Neuronal stem cell (in vitro differentiated cells): ENCODE measurements around the gene PLA2G4E.

Experiments
- DNase-seq: peaks from one replicate; pipeline ENCODE4 v3.0.0-alpha.2; 2013; ENCODE audit warnings: low spot score
- H2AFZ ChIP-seq: one replicate; pipeline ENCODE4 v1.6.1; 2013; ENCODE audit warnings: mild to moderate bottlenecking, low read length, inconsistent platforms
- H2AK5ac ChIP-seq: 2 replicates; pipeline ENCODE4 v1.6.1; 2013; ENCODE audit warnings: low read depth, mild to moderate bottlenecking, inconsistent platforms, low read length, moderate library complexity, mixed read lengths
- H2BK120ac ChIP-seq: 2 replicates; pipeline ENCODE4 v1.6.1; 2013; ENCODE audit warnings: low read depth, mild to moderate bottlenecking, inconsistent platforms, low read length, moderate library complexity, mixed read lengths
- H2BK12ac ChIP-seq: one replicate; pipeline ENCODE4 v1.6.1; 2013; ENCODE audit warnings: low read length, inconsistent platforms
- H2BK15ac ChIP-seq: 2 replicates; pipeline ENCODE4 v1.6.1; 2013; ENCODE audit warnings: mild to moderate bottlenecking, low read length, inconsistent platforms, mixed read lengths
- H2BK5ac ChIP-seq: one replicate; pipeline ENCODE4 v1.6.1; 2013; ENCODE audit warnings: inconsistent platforms, mild to moderate bottlenecking, low read length, moderate library complexity
- H3K14ac ChIP-seq: one replicate; pipeline ENCODE4 v1.6.1; 2013; ENCODE audit warnings: low read length, inconsistent platforms
- H3K18ac ChIP-seq: 2 replicates; pipeline ENCODE4 v1.6.1; 2013; ENCODE audit warnings: low read length, inconsistent platforms
- H3K23ac ChIP-seq: 2 replicates; pipeline ENCODE4 v1.6.1; 2013; ENCODE audit warnings: low read depth, mild to moderate bottlenecking, mixed read lengths, low read length, inconsistent platforms; ENCODE audit not compliant: poor library complexity
- H3K27ac ChIP-seq: replicated peaks from 3 replicates; pipeline ENCODE4 v1.5.1; 2013; ENCODE audit warnings: low read length, inconsistent platforms
- H3K27me3 ChIP-seq, 3 experiments: 2 replicates each; pipeline ENCODE4 v1.6.1; 2013; ENCODE audit warnings: low read length in 3 of 3, mild to moderate bottlenecking in 2 of 3, inconsistent platforms in 1 of 3, low read depth in 1 of 3, mixed read lengths in 1 of 3, moderate library complexity in 1 of 3; ENCODE audit not compliant: control insufficient read depth in 3 of 3, insufficient read depth in 3 of 3
- H3K36me3 ChIP-seq, 2 donors: replicated peaks in 1 of 2; 2 replicates each; pipeline ENCODE4 v1.6.1; 2013; ENCODE audit warnings: low read length in 2 of 2; ENCODE audit not compliant: control insufficient read depth in 2 of 2, insufficient read depth in 2 of 2
- H3K4ac ChIP-seq: 2 replicates; pipeline ENCODE4 v1.6.1; 2013; ENCODE audit warnings: inconsistent platforms, mild to moderate bottlenecking, low read length, moderate library complexity
- H3K4me1 ChIP-seq, 2 donors: 1 replicate in 1 of 2; 2 replicates in 1 of 2; pipeline ENCODE4 v1.6.1; 2013; ENCODE audit warnings: low read length in 2 of 2, low read depth in 1 of 2; ENCODE audit not compliant: control insufficient read depth in 2 of 2, insufficient read depth in 1 of 2
- H3K4me2 ChIP-seq: one replicate; pipeline ENCODE4 v1.6.1; 2013; ENCODE audit warnings: mild to moderate bottlenecking, low read length, inconsistent platforms; ENCODE audit not compliant: insufficient read depth, poor library complexity, severe bottlenecking
- H3K4me3 ChIP-seq, 2 donors: 2 replicates each; pipeline ENCODE4 v1.5.1; 2013; ENCODE audit warnings: low read length in 2 of 2, mild to moderate bottlenecking in 2 of 2, inconsistent platforms in 1 of 2, moderate library complexity in 1 of 2
- H3K79me1 ChIP-seq: one replicate; pipeline ENCODE4 v1.6.1; 2013; ENCODE audit warnings: low read depth, mild to moderate bottlenecking, inconsistent platforms, low read length, moderate library complexity
- H3K9ac ChIP-seq: one replicate; pipeline ENCODE4 v1.6.1; 2013; ENCODE audit warnings: mild to moderate bottlenecking, low read depth, low read length, inconsistent platforms; ENCODE audit not compliant: poor library complexity
- H3K9me3 ChIP-seq, 2 donors: replicated peaks in 1 of 2; 2 replicates each; pipeline versions ENCODE3 to v1.6.1; 2013; ENCODE audit warnings: low read length in 2 of 2, mild to moderate bottlenecking in 2 of 2, inconsistent platforms in 1 of 2, low read depth in 1 of 2, mixed read lengths in 1 of 2, moderate library complexity in 1 of 2; ENCODE audit not compliant: control insufficient read depth in 2 of 2, insufficient read depth in 1 of 2
- H4K8ac ChIP-seq: one replicate; pipeline ENCODE4 v1.6.1; 2013; ENCODE audit warnings: low read depth, mild to moderate bottlenecking, inconsistent platforms, low read length, moderate library complexity
- H4K91ac ChIP-seq: one replicate; pipeline ENCODE4 v1.6.1; 2013; ENCODE audit warnings: low read length, low read depth, mild to moderate bottlenecking, inconsistent platforms; ENCODE audit not compliant: poor library complexity
- WGBS, 2 donors: extraction: QIAGEN DNeasy Blood & Tissue Kit; methylation state at CpG; one replicate each; pipeline ENCODE4 v1.1.7; 2013; ENCODE audit warnings: missing lambda C conversion rate in 2 of 2, mixed read lengths in 1 of 2; ENCODE audit not compliant: insufficient read length in 2 of 2, insufficient replicate concordance in 1 of 2; ENCODE audit errors: extremely low coverage in 2 of 2; 5-methylcytosine and 5-hydroxymethylcytosine counted together

PLA2G4E gene

GRCh38 chr15:42002333-42002732, 18.5 kb downstream of the PLA2G4E start:
- H3K4me1 ChIP-seq, result peaks cover 0 to 6% of the 10 kb centered on the region in 2 donors
- no peak overlapping the region for H3K23ac ChIP-seq
- no CpG with 5 or more reads among the region's 6 CpGs for WGBS, 2 donors
- no peak overlapping the region for H2BK5ac ChIP-seq
- no peaks in the 10 kb centered on the region for H3K36me3 ChIP-seq
- H3K27me3 ChIP-seq, result peaks cover 0 to 23% (median 0%) of the 10 kb centered on the region in 3 experiments
- no peak overlapping the region for H2AK5ac ChIP-seq
- no peak overlapping the region for H2BK12ac ChIP-seq
- no peaks in the 10 kb centered on the region for H3K9me3 ChIP-seq
- no peak for DNase-seq
- no peak overlapping the region for H4K91ac ChIP-seq
- no peak overlapping the region for H2BK15ac ChIP-seq
- no peak overlapping the region for H2AFZ ChIP-seq
- no peak overlapping the region for H4K8ac ChIP-seq
- H3K4me2 ChIP-seq, result no peak overlapping the region
- H2BK120ac ChIP-seq, result no peak overlapping the region
- H3K27ac ChIP-seq, result no peak overlapping the region
- H3K14ac ChIP-seq, result no peak overlapping the region
- H3K4me3 ChIP-seq, result peak overlapping the region in 1 of 2 donors; percentile 20
- no peak overlapping the region for H3K18ac ChIP-seq
- no peak overlapping the region for H3K9ac ChIP-seq
- H3K4ac ChIP-seq, result no peak overlapping the region
- peaks cover 1% of the 10 kb centered on the region for H3K79me1 ChIP-seq

DNA sequence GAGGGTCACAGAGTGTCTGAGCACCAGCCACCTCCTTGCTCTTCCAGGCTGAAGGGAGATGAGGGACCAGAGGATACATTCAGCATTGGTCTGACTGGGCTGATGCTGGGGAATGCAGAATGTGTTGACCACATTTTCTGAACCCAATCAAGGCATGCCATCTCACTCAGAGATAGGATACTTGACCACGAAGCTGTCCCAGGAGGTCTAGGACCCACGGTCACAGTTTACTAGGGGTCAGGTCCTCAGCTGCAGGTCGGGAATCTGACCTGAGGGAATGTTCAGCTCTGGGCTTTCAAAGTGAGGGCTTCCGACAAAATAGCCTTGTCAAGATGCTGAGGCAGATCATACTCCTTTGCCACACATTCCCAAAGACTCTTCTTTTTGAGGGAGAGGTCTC, 19.6 kb downstream of the PLA2G4E start:
- Histone ChIP-seq H3K27me3 (peaks cover 0 to 23% (median 0%) of the 10 kb centered on the region in 3 experiments), H3K4me3 (no peak overlapping the region), H3K4me1 (peaks cover 0 to 5% of the 10 kb centered on the region in 2 donors)

GRCh38 chr15:41999290-42000285, 21.3 kb downstream of the PLA2G4E start:
- Histone ChIP-seq H3K4me2 (no peak overlapping the region), H3K27ac (no peak overlapping the region), H3K23ac (no peak overlapping the region), H3K27me3 (peaks cover 0 to 29% (median 0%) of the 10 kb centered on the region in 3 experiments), H3K4me3 (no peak overlapping the region), H2BK120ac (no peak overlapping the region), H3K14ac (no peak overlapping the region), H4K91ac (no peak overlapping the region), H2BK5ac (no peak overlapping the region), H4K8ac (no peak overlapping the region), H2AK5ac (no peak overlapping the region), H3K9me3 (no peaks in the 10 kb centered on the region), H3K18ac (no peak overlapping the region), H3K4ac (no peak overlapping the region), H3K9ac (no peak overlapping the region), H3K36me3 (no peaks in the 10 kb centered on the region), H2AFZ (no peak overlapping the region), H3K4me1 (no peaks in the 10 kb centered on the region), H3K79me1 (no peaks in the 10 kb centered on the region), H2BK15ac (no peak overlapping the region), H2BK12ac (no peak overlapping the region)
- no CpG with 5 or more reads among the region's 15 CpGs for WGBS, 2 donors
- DNase-seq, result no peak

More for the DNA sequence above, 19.6 kb downstream of the PLA2G4E start:
- Histone ChIP-seq H3K14ac (no peak overlapping the region), H3K27ac (no peak overlapping the region), H4K8ac (no peak overlapping the region), H2BK12ac (peak overlapping the region; percentile 14), H2AK5ac (no peak overlapping the region), H3K36me3 (no peaks in the 10 kb centered on the region), H2AFZ (no peak overlapping the region), H3K23ac (no peak overlapping the region), H3K9ac (no peak overlapping the region), H3K9me3 (no peaks in the 10 kb centered on the region), H2BK120ac (no peak overlapping the region), H3K79me1 (peaks cover 1% of the 10 kb centered on the region), H3K4ac (no peak overlapping the region), H3K18ac (peak overlapping the region; percentile 3), H3K4me2 (no peak overlapping the region), H2BK15ac (no peak overlapping the region), H4K91ac (no peak overlapping the region), H2BK5ac (no peak overlapping the region)
- DNase-seq, result no peak
- WGBS, 2 donors, result no CpG with 5 or more reads among the region's 4 CpGs

DNA sequence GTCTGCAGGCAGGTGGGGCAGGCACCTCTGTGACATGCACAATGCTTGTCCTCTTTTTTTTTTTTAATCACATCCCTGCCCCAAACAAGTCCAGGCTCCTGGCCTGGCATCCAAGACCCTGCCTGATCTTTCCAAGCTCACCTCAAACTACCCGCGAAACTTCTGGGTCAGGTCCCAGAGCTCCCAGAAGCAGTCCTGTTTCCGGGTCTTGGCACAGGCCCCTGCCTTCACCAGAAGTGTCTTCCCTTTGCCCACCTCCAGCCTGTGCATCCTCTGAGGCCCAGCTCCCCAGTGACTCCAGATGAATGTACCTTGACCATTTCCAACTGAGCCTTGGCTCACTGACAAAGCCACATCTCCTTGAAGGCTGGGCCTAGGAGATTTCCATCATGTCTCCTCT, 23.0 kb downstream of the PLA2G4E start:
- Histone ChIP-seq H2BK120ac (no peak overlapping the region), H4K8ac (no peak overlapping the region), H2AK5ac (no peak overlapping the region), H3K4me1 (no peaks in the 10 kb centered on the region), H3K14ac (no peak overlapping the region), H3K27me3 (peaks cover 0 to 27% (median 0%) of the 10 kb centered on the region in 3 experiments), H3K79me1 (no peaks in the 10 kb centered on the region), H2BK5ac (no peak overlapping the region), H2BK15ac (no peak overlapping the region), H3K9ac (no peak overlapping the region), H3K9me3 (no peaks in the 10 kb centered on the region), H3K4me3 (no peak overlapping the region), H3K18ac (no peak overlapping the region), H4K91ac (no peak overlapping the region), H3K27ac (no peak overlapping the region), H3K23ac (no peak overlapping the region), H3K4ac (no peak overlapping the region), H3K4me2 (no peak overlapping the region), H3K36me3 (no peaks in the 10 kb centered on the region), H2BK12ac (no peak overlapping the region), H2AFZ (no peak overlapping the region)
- DNase-seq, result no peak
- no CpG with 5 or more reads among the region's 3 CpGs for WGBS, 2 donors
